HCT116 (cell line): ENCODE data around the gene PTP4A2. TPM values are rescaled to one million over a fixed set of nuclear protein-coding genes. Genes with fewer than 3 reads are reported as not detected.

ENCODE experiments used
- ATAC-seq: fragments of 200-7000 bp; cut with Tn5 transposase; 2 replicates; pipeline ENCODE4 v1.9.1; 2020; ENCODE audit warnings: mild to moderate bottlenecking, moderate library complexity
- BruUV-seq: library from RNA; stranded (reverse); fragments of 400-500 nt; replicated peaks from 2 replicates; lab custom pipeline; 2021; lab: Mats Ljungman, UMichigan
- CTCF ChIA-PET: fragments of 300-600 bp; sonication (Branson Sonifier 250); formaldehyde crosslinking; loops from one replicate; lab custom pipeline; 2021; ENCODE audit warnings: antibody characterized with exemption; lab: Charles Lee
- POLR2A ChIA-PET: fragments of 300-600, 350-600 bp; sonication (Branson Sonifier 250); formaldehyde crosslinking; loops from one replicate; lab custom pipeline; 2021; ENCODE audit warnings: antibody characterized with exemption; lab: Charles Lee
- RAD21 ChIA-PET, 2 experiments: fragments of 300-600 bp; sonication (Branson Sonifier 250); formaldehyde crosslinking; loops; one replicate each; lab custom pipeline; 2023; ENCODE audit warnings: low total read pairs in 2 of 2; ENCODE audit not compliant: uncharacterized antibody in 2 of 2, unreplicated experiment in 2 of 2, low non-redundant PET in 1 of 2; lab: Charles Lee
- DNase-seq: peaks from one replicate; pipeline ENCODE4 v3.0.0-alpha.2; 2010; ENCODE audit warnings: low read depth, low spot score
- H2AFZ ChIP-seq: fragments of 200-600 bp; shearing (Covaris generic), sonication (generic); 2 replicates; pipeline ENCODE4 v1.6.1; 2017; ENCODE audit warnings: low read depth, mixed run types, mixed read lengths, antibody characterized with exemption, low read length; ENCODE audit not compliant: poor library complexity, severe bottlenecking
- H3K27ac ChIP-seq: 2 replicates; pipeline ENCODE4 v1.5.1; 2012; ENCODE audit warnings: low read depth, low read length
- H3K27me3 ChIP-seq: fragments of 200-600 bp; sonication (generic); 2 replicates; pipeline ENCODE4 v1.6.1; 2016; ENCODE audit warnings: mixed run types, low read length, mixed read lengths; ENCODE audit not compliant: insufficient read depth
- H3K36me3 ChIP-seq, 2 experiments: fragments of 200-500 bp in 1 of 2; fragments of 200-600 bp in 1 of 2; sonication (Bioruptor generic) in 1 of 2; sonication (generic) in 1 of 2; 2 replicates each; pipeline versions ENCODE4 v1.5.1 to v1.6.1; 2014 to 2016; ENCODE audit warnings: low read length in 2 of 2, inconsistent platforms in 1 of 2, mixed read lengths in 1 of 2, mixed run types in 1 of 2; ENCODE audit not compliant: insufficient read depth in 2 of 2, control insufficient read depth in 1 of 2
- H3K4me1 ChIP-seq, 2 experiments: fragments of 200-600 bp in 1 of 2; sonication (generic) in 1 of 2; 2 replicates each; pipeline versions ENCODE4 v1.5.1 to v1.6.1; 2012 to 2017; ENCODE audit warnings: low read length in 2 of 2, inconsistent platforms in 1 of 2, mild to moderate bottlenecking in 1 of 2, mixed read lengths in 1 of 2, mixed run types in 1 of 2, moderate library complexity in 1 of 2; ENCODE audit not compliant: insufficient read depth in 2 of 2, control insufficient read depth in 1 of 2
- H3K4me2 ChIP-seq: fragments of 200-600 bp; sonication (generic); 2 replicates; pipeline ENCODE4 v1.6.1; 2017; ENCODE audit warnings: mixed run types, low read length, mixed read lengths
- H3K4me3 ChIP-seq, 2 experiments: fragments of 200-600 bp in 1 of 2; sonication (generic) in 1 of 2; replicated peaks in 1 of 2; 2 replicates each; pipeline ENCODE4 v1.5.1; 2011 to 2016; ENCODE audit warnings: low read length in 2 of 2, control low read depth in 1 of 2, low read depth in 1 of 2, mild to moderate bottlenecking in 1 of 2, mixed read lengths in 1 of 2, mixed run types in 1 of 2
- H3K79me2 ChIP-seq: fragments of 200-600 bp; sonication (generic); 2 replicates; pipeline ENCODE4 v1.6.1; 2017; ENCODE audit warnings: mild to moderate bottlenecking, mixed run types, low read length, moderate library complexity, mixed read lengths; ENCODE audit not compliant: insufficient read depth
- H3K9ac ChIP-seq: fragments of 200-600 bp; sonication (generic); 2 replicates; pipeline ENCODE4 v1.6.1; 2016; ENCODE audit warnings: low read length, mixed read lengths
- H3K9me2 ChIP-seq: fragments of 200-600 bp; sonication (generic), shearing (Covaris generic); 2 replicates; pipeline ENCODE4 v1.6.1; 2017; ENCODE audit warnings: mixed run types, mild to moderate bottlenecking, moderate library complexity; ENCODE audit not compliant: insufficient read depth
- H3K9me3 ChIP-seq, 2 experiments: fragments of 200-500 bp in 1 of 2; fragments of 200-600 bp in 1 of 2; sonication (Bioruptor generic) in 1 of 2; sonication (generic) in 1 of 2; 2 replicates each; pipeline ENCODE4 v1.6.1; 2014 to 2017; ENCODE audit warnings: low read length in 2 of 2, mixed read lengths in 2 of 2, inconsistent platforms in 1 of 2, low read depth in 1 of 2, mild to moderate bottlenecking in 1 of 2, mixed run types in 1 of 2, moderate library complexity in 1 of 2; ENCODE audit not compliant: control insufficient read depth in 1 of 2, insufficient read depth in 1 of 2
- H4K20me1 ChIP-seq: fragments of 200-600 bp; sonication (generic), shearing (Covaris generic); 2 replicates; pipeline ENCODE4 v1.6.1; 2017; ENCODE audit warnings: mixed run types, mild to moderate bottlenecking, moderate library complexity; ENCODE audit not compliant: insufficient read depth
- ATF3 ChIP-seq: IDR thresholded peaks from 2 replicates; pipeline ENCODE4 v1.6.1; 2012
- CBX3 ChIP-seq: IDR thresholded peaks from 2 replicates; pipeline ENCODE4 v1.6.1; 2012; ENCODE audit warnings: low read depth
- CEBPB ChIP-seq: IDR thresholded peaks from 2 replicates; pipeline ENCODE4 v1.6.1; 2012; ENCODE audit warnings: low read depth
- CTCF ChIP-seq, 3 experiments: fragments of 200-600 bp in 1 of 3; sonication (generic) in 1 of 3; IDR thresholded peaks in 2 of 3; conservative IDR thresholded peaks in 1 of 3; 2 replicates each; pipeline ENCODE4 v1.5.1; 2012 to 2017; ENCODE audit warnings: low read depth in 2 of 3, low read length in 2 of 3, antibody characterized with exemption in 1 of 3, borderline replicate concordance in 1 of 3, control low read depth in 1 of 3, mild to moderate bottlenecking in 1 of 3, mixed read lengths in 1 of 3, mixed run types in 1 of 3, moderate library complexity in 1 of 3; ENCODE audit not compliant: insufficient read depth in 1 of 3
- EGR1 ChIP-seq: IDR thresholded peaks from 2 replicates; pipeline ENCODE4 v1.6.1; 2012; ENCODE audit warnings: low read depth
- ELF1 ChIP-seq: IDR thresholded peaks from 2 replicates; pipeline ENCODE4 v1.6.1; 2012; ENCODE audit warnings: low read depth, borderline replicate concordance
- EZH2phosphoT487 ChIP-seq: fragments of 200-600 bp; IDR thresholded peaks from 2 replicates; pipeline ENCODE4 v1.6.1; 2018; ENCODE audit warnings: antibody characterized with exemption, borderline replicate concordance
- JUND ChIP-seq: IDR thresholded peaks from 2 replicates; pipeline ENCODE4 v1.6.1; 2012
- MAX ChIP-seq: IDR thresholded peaks from 2 replicates; pipeline ENCODE4 v1.6.1; 2012
- POLR2A ChIP-seq: IDR thresholded peaks from 2 replicates; pipeline ENCODE4 v1.7.0; 2011; ENCODE audit warnings: borderline replicate concordance; ENCODE audit not compliant: insufficient read depth, insufficient read length; ENCODE audit errors: extremely low read depth
- POLR2AphosphoS5 ChIP-seq: IDR thresholded peaks from 2 replicates; pipeline ENCODE4 v1.6.1; 2011; ENCODE audit warnings: mild to moderate bottlenecking, low read depth, low read length, moderate library complexity
- RAD21 ChIP-seq: IDR thresholded peaks from 2 replicates; pipeline ENCODE4 v1.6.1; 2012; ENCODE audit warnings: low read depth, mild to moderate bottlenecking
- REST ChIP-seq: IDR thresholded peaks from 2 replicates; pipeline ENCODE4 v1.6.1; 2012; ENCODE audit warnings: low read depth
- SIN3A ChIP-seq: IDR thresholded peaks from 2 replicates; pipeline ENCODE4 v1.6.1; 2012; ENCODE audit warnings: low read depth
- SP1 ChIP-seq: IDR thresholded peaks from 2 replicates; pipeline ENCODE4 v1.6.1; 2012; ENCODE audit warnings: low read depth
- SRF ChIP-seq: IDR thresholded peaks from 2 replicates; pipeline ENCODE4 v1.6.1; 2012; ENCODE audit warnings: low read depth
- TCF7L2 ChIP-seq: IDR thresholded peaks from 2 replicates; pipeline ENCODE4 v1.7.0; 2011; ENCODE audit warnings: borderline replicate concordance, inconsistent platforms; ENCODE audit not compliant: insufficient read depth, insufficient read length; ENCODE audit errors: extremely low read depth
- ZBTB33 ChIP-seq: IDR thresholded peaks from 2 replicates; pipeline ENCODE4 v1.6.1; 2011; ENCODE audit warnings: mild to moderate bottlenecking, low read length, moderate library complexity; ENCODE audit not compliant: insufficient replicate concordance; ENCODE audit errors: extremely low read depth
- ZFX ChIP-seq: fragments of 450-650 bp; IDR thresholded peaks from 2 replicates; pipeline ENCODE4 v1.6.1; 2017
- ZNF274 ChIP-seq: fragments of 200-500 bp; sonication (Bioruptor generic); IDR thresholded peaks from 2 replicates; pipeline ENCODE4 v1.6.1; 2014; ENCODE audit warnings: mild to moderate bottlenecking, low read depth, low read length, inconsistent platforms
- intact Hi-C: fragments of 100-400 bp; cut with micrococcal nuclease; formaldehyde crosslinking; loops from 2 replicates; pipeline ENCODE4 v1.10.0; 2022
- total RNA-seq: library from RNA; stranded (reverse); gene quantifications from one replicate; pipeline ENCODE4 v1.2.1, GENCODE V29; 2021; ENCODE audit not compliant: unreplicated experiment

Gene PTP4A2
- total RNA-seq, 1 experiment from 2014 or later = 267 TPM

- no peak for TF ChIP-seq MAX
- no peak for TF ChIP-seq ATF3
- no peak for TF ChIP-seq SRF
- no peak for TF ChIP-seq JUND
Measured at GRCh38 chr1:31886866-31887265, 51.3 kb downstream of the PTP4A2 start (continued).

GRCh38 chr1:31885851-31886250, 52.3 kb downstream of the PTP4A2 start:
- H3K27ac ChIP-seq = no peak overlapping the region
- H3K79me2 ChIP-seq = no peaks in the 10 kb centered on the region
- DNase-seq = no peak
- ATAC-seq = no peak
- intact Hi-C loops = no loop called here
- no peaks in the 10 kb centered on the region for H4K20me1 ChIP-seq
- H2AFZ ChIP-seq = no peak overlapping the region
- H3K4me1 ChIP-seq = peaks cover 0 to 5% of the 10 kb centered on the region in 2 experiments; a peak in 1 of 4 replicates
- H3K9me2 ChIP-seq = no peaks in the 10 kb centered on the region
- CTCF ChIA-PET = no interaction called here
- H3K9me3 ChIP-seq = no peaks in the 10 kb centered on the region
- no peaks in the 10 kb centered on the region for H3K36me3 ChIP-seq
- POLR2A ChIA-PET = no interaction called here
- no peak overlapping the region for H3K4me3 ChIP-seq
- no peak overlapping the region for H3K9ac ChIP-seq
- H3K4me2 ChIP-seq = no peak overlapping the region
- H3K27me3 ChIP-seq = no peaks in the 10 kb centered on the region
- no TSS peak for BruUV-seq
- RAD21 ChIA-PET = no interaction called here
- TF ChIP-seq REST (no peak), SP1 (no peak), POLR2A (no peak), CEBPB (no peak), SRF (no peak), CBX3 (no peak), ELF1 (no peak), ZFX (no peak), SIN3A (no peak), ZBTB33 (no peak), JUND (no peak), ZNF274 (no peak), TCF7L2 (no peak), EGR1 (no peak), POLR2AphosphoS5 (no peak), CTCF (IDR thresholded peaks at IDR 0.05 in 2 of 3, conservative IDR thresholded peaks at IDR 0.05 in 1 of 3; ENCODE audit: borderline replicate concordance in 1 of 3, insufficient read depth in 1 of 3, low read depth in 2 of 3, low read length in 2 of 3) (no peak), RAD21 (no peak), EZH2phosphoT487 (no peak)
